CMK (cell line): Measurements from ENCODE around the gene KCNIP4.
"Not testable (repeated sequence)": the region's sequence is repeated elsewhere in the genome, so short reads cannot be mapped to it uniquely, and the experiment has no call there.

Source experiments
- DNase-seq: peaks from one replicate; pipeline ENCODE4 v3.0.0-alpha.2; 2010; ENCODE audit warnings: low read depth

KCNIP4 gene

GRCh38 chr4:21366312-21366711 lies 582.3 kb downstream of the KCNIP4 start:
- no peak for DNase-seq

GRCh38 chr4:21363701-21364100 lies 584.9 kb downstream of the KCNIP4 start:
- no peak for DNase-seq

- not testable (repeated sequence) for DNase-seq
These were observed 596.2 kb downstream of the KCNIP4 start for GRCh38 chr4:21352354-21352753.

- no peak for DNase-seq
These were observed 601.4 kb downstream of the KCNIP4 start for GRCh38 chr4:21347142-21347541.

- DNase-seq: no peak
These were observed 620.4 kb downstream of the KCNIP4 start for GRCh38 chr4:21327976-21328700.

GRCh38 chr4:21320034-21320433 lies 628.5 kb downstream of the KCNIP4 start:
- no peak for DNase-seq

GRCh38 chr4:21307709-21308108 lies 640.9 kb downstream of the KCNIP4 start:
- no peak for DNase-seq

- DNase-seq: no peak
These were observed 644.1 kb downstream of the KCNIP4 start for GRCh38 chr4:21304540-21304887.

- no peak for DNase-seq
These were observed 658.0 kb downstream of the KCNIP4 start for GRCh38 chr4:21290562-21290961.

- no peak for DNase-seq
These were observed 672.5 kb downstream of the KCNIP4 start for GRCh38 chr4:21276046-21276445.

- DNase-seq: no peak
These were observed 677.0 kb downstream of the KCNIP4 start for GRCh38 chr4:21271439-21272052.

- DNase-seq: no peak
These were observed 700.2 kb downstream of the KCNIP4 start for GRCh38 chr4:21248331-21248730.

- no peak for DNase-seq
These were observed 706.4 kb downstream of the KCNIP4 start for GRCh38 chr4:21242163-21242562.

- DNase-seq: no peak
These were observed 721.7 kb downstream of the KCNIP4 start for GRCh38 chr4:21226637-21227538.

GRCh38 chr4:21211846-21212245 lies 736.7 kb downstream of the KCNIP4 start:
- no peak for DNase-seq

GRCh38 chr4:21209860-21210259 lies 738.7 kb downstream of the KCNIP4 start:
- DNase-seq: no peak

- DNase-seq: no peak
These were observed 742.6 kb downstream of the KCNIP4 start for GRCh38 chr4:21205821-21206531.

- no peak for DNase-seq
These were observed 745.2 kb downstream of the KCNIP4 start for GRCh38 chr4:21203416-21203815.

GRCh38 chr4:21202959-21203358 lies 745.6 kb downstream of the KCNIP4 start:
- DNase-seq: no peak

GRCh38 chr4:21198683-21199082 lies 749.9 kb downstream of the KCNIP4 start:
- no peak for DNase-seq

GRCh38 chr4:21195682-21196081 lies 752.9 kb downstream of the KCNIP4 start:
- DNase-seq: no peak

GRCh38 chr4:21192367-21192766 lies 756.2 kb downstream of the KCNIP4 start:
- no peak for DNase-seq
